ENCODE data around the gene PLAAT5. TPM values are rescaled to one million over a fixed set of nuclear protein-coding genes. Genes with fewer than 3 reads are reported as not detected.
"Not testable (repeated sequence)": the region's sequence is repeated elsewhere in the genome, so short reads cannot be mapped to it uniquely, and the experiment has no call there.

Gene PLAAT5, protein sequence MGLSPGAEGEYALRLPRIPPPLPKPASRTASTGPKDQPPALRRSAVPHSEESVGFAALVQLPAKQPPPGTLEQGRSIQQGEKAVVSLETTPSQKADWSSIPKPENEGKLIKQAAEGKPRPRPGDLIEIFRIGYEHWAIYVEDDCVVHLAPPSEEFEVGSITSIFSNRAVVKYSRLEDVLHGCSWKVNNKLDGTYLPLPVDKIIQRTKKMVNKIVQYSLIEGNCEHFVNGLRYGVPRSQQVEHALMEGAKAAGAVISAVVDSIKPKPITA
- total RNA-seq: 2.3 TPM

DNA sequence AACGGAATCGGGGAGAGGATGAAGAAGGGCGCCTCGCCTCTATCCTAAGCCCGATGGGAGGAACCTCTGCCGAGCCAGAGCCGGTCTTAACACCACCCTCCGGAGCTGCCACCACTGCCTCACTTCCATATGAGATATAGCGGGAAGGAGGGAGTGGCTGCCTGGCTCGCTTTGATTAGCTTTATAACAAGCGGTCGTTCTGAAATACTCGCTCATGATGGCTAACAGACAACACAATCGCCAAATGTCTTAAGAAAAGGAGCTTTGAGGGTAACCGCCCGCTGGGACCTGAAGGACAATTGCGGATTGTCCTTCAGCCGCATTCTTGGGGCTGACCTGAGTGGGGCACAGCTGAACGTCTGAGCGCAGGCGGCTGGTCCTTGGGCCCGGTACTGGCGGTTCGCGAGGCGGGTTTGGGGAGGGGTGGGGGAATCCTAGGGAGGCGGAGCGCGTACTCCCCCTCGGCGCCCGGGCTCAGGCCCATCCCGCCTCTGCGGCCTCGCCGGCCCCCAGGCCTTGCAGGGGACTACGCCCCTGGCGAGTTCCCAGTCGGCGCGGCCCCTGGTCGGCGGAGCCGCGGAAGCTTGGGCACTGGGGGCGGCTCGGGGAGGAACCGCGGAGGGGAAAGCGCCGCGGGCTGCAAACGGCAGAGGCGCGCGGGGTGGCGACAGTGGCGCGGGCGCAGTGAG is at the start of gene PLAAT5:
Gene PLAAT5, minus strand, starts transcription at position 617 of the 689 bp plus-strand sequence. Its CDS starts 133 bp downstream, at position 484.
- DNase-seq: peak; percentile 63

- DNase-seq: peak; percentile 80
Observed at GRCh38 chr11:63537293-63538101, 46.5 kb upstream of the PLAAT5 start.

DNA sequence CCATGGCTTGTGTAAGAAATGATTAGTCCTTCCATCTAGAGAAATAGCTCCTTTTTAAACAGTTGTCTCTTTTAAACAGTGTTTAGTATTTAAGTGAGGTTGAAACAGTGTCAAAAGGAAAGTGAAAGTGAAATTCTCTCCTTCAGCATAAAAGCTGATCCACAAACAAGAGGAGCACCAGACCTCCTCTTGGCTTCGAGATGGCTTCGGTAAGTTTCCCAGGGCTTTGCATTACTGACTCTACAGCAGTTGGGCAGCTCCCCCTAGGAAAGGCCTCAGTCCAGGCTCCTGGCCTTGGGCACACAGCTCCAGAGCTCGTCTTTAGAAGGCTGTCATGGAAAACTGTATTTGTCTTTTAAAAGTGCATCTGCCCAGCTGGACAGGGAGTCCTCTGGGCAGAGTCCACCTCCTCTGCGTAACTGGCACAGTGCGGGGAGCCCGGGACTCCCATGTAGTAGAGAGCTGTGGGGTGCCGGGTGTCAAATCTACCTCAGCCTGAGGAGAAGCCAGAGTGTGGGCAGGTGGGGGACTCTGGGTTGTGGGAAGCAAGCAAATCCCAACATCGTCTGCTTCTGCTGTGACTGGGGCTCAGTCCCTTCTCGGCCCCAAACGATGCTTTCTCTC is 45.8 kb upstream of the PLAAT5 start, which contains the start of gene PLAAT4:
Gene PLAAT4, plus strand, starts transcription at position 140 of the 624 bp plus-strand sequence. Its CDS starts 61 bp downstream, at position 201.
- peak; percentile 76 for DNase-seq

- DNase-seq: no peak
Observed at GRCh38 chr11:63535734-63536133, 44.8 kb upstream of the PLAAT5 start.

DNA sequence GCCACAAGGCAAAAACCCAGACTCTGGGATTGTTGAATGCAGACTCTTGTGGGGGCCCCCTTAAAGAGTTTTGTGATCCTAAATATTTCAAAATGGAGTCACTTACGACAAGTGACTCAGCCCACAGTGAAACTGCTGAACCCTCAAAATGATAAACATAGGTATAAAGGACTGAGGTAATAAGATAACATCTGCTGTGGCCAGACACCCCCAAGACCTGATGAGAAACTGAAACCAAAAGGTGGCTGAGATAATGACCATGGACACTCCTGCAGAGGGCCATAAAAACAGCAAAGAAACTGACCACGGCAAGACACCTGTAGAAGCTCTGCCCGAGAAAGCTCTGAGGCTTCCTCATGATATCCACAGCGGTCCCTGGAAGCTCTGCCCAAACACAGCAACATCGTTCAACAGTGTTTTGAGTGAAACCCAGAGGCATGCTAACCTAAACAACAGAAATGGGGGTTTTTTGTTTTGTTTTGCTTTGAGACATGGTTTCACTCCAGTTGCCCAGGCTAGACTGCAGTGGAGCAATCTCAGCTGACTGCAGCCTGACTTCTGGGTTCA is 44.0 kb upstream of the PLAAT5 start:
- DNase-seq: no peak

DNA sequence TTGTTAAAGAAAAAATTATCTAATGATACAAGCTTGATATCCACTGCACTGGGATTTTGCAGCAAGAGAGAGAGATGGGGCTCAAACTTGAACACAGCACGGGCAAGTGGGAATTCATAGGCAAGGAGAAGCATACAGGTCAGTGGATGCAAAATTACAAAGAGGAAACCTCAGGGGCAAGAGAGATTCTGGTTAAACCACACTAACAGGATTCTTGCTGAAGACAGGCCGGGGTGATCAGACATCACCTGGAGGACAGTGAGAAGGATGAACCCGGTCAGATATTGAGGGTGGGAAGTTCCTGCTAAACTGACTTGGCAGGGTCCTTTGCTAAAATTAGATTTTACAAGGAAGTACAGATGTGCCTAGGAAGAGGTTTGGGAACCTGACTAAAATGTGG is 43.1 kb upstream of the PLAAT5 start:
- DNase-seq: no peak

- DNase-seq: no peak
Observed at GRCh38 chr11:63532799-63533475, 42.0 kb upstream of the PLAAT5 start.

DNA sequence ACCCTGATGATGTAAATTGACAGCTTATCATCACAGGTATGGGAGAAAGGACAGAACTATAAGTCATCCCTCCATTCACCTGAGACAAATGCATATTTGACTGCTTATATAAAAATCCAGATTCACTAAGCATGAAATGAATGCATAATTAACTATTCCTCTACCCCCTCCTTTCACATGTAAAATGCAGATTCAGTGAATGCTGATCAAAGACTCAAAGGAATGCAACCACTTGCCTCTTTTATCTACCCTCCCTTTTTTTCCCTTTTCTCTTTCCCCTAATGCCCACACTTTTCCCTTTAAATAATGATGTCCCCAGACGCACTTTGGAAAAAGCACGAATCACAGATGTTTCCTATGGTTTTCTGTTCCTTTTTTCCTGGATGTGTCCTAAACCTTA is 41.1 kb upstream of the PLAAT5 start:
- DNase-seq: no peak

GRCh38 chr11:63531074-63531792 is 40.3 kb upstream of the PLAAT5 start:
- DNase-seq: peak; percentile 26

DNA sequence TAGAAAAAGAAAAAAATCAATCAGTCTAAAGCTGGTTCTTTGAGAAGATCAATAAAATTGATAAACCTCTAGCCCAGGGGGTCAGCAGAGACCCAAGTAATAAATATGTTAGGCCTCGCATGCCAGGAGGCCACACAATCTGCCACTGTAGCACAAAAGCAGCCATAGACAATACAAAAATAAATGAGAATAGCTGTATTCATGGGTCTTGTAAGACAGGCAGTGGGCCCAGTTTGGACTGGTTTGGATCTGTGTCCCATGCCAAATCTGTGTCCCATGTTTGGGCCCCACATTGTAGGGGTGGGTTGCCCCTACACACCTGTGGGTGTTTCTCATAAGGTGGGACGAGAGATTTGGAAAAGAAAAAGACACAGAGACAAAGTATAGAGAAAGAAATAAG is 39.1 kb upstream of the PLAAT5 start:
- no peak for DNase-seq

DNA sequence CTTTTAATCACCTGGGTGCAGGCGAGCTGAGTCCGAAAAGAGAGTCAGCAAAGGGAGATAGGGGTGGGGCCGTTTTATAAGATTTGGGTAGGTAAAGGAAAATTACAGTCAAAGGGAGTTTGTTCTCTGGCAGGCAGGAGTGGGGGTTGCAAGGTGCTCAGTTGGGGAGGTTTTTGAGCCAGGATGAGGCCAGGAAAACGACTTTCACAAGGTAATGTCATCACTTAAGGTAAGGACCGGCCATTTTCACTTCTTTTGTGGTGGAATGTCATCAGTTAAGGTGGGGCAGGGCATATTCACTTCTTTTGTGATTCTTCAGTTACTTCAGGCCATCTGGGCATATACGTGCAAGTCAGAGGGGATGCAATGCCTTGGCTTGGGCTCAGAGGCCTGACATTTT is 38.4 kb upstream of the PLAAT5 start:
- not testable (repeated sequence) for DNase-seq

DNA sequence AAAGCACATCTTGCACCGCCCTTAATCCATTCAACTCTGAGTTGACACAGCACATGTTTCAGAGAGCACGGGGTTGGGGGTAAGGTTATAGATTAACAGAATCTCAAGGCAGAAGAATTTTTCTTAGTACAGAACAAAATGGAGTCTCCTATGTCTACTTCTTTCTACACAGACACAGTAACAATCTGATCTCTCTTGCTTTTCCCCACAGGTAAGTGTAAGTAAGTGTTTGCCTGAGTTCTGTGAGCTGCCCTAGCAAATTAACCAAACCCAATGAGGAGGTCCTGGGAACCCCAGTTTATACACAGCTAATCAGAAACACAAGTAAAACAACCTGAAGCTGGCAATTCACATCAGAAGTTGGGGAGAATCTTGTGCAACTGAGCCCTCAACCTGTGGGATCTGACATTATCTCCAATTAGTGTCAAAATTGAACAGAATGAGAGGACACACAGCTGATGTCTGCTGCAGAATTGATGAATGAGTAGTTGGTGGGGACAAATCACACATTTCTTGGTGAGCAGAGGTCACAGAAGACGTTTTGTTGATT is 37.8 kb upstream of the PLAAT5 start:
- DNase-seq: not testable (repeated sequence)

DNA sequence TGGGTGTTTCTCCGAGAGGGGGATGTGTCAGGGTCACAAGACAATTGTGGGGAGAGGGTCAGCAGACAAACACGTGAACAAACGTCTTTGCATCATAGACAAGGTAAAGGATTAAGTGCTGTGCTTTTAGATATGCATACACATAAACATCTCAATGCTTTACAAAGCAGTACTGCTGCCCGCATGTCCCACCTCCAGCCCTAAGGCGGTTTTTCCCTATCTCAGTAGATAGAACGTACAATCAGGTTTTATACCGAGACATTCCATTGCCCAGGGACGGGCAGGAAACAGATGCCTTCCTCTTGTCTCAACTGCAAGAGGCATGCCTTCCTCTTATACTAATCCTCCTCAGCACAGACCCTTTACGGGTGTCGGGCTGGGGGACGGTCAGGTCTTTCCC is 37.2 kb upstream of the PLAAT5 start:
- not testable (repeated sequence) for DNase-seq

DNA sequence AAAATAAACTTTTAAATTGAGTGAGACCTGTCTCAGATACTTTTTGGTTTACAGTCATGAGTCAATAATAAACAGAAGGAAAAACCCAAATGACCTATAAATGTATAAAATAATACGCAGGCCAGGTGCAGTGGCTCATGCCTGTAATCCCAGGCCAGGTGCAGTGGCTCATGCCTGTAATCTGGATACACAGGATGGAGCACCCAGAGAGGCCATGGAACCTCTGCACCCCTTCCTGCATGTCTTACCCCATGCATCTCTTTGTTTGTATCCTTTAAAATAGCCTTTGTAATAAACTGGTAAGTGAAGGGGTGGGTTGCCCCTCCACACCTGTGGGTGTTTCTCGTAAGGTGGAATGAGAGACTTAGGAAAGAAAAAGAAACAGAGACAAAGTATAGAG is 36.7 kb upstream of the PLAAT5 start:
- no peak for DNase-seq

DNA sequence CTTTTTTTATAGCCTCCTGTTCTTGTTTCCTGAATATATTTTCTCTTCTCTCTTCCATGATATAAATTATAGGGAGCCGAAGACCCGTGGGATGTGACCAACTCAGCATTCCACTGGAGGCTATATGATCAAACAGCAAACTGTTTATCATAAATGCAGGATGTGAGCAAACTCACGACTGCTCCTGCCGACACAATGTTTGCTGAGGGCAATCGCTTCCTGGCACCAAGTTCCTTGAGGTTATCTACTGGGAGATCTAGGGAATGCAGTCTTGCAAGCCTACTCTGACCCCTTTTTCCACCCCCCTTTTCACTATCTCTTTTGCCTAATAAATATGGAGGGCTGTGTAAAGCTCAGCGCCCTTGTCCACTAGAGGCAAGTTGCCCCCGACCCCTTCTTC is 32.2 kb upstream of the PLAAT5 start:
- DNase-seq: no peak

GRCh38 chr11:63521896-63522295 is 30.9 kb upstream of the PLAAT5 start:
- DNase-seq: no peak

- no peak for DNase-seq
Observed at GRCh38 chr11:63520606-63521170, 29.7 kb upstream of the PLAAT5 start.

- no peak for DNase-seq
Observed at GRCh38 chr11:63518548-63518947, 27.6 kb upstream of the PLAAT5 start.

DNA sequence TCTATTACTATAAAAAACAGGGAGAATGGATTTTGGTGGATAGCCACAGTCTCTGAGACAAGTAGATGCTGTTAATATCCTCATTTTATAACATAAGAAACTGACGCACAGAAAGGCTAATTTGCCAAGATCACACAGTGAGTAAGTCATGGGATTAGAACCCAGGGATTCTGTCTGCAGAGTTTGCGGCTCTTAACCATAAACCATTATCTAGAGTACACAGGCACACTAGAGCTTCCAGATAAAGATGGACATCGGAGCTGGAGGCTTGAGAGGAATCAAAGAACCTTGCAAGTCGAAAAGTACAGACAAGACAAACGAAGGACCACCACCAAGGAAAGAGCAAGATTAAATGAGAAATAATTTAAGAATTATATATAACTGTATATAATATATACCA is 26.2 kb upstream of the PLAAT5 start:
- no peak for DNase-seq

- no peak for DNase-seq
Observed at GRCh38 chr11:63516109-63516508, 25.1 kb upstream of the PLAAT5 start.

All from tongue (tissue), 2 donors.